ENCODE results near the gene DNM3.
"Not testable (repeated sequence)": the region's sequence is repeated elsewhere in the genome, so short reads cannot be mapped to it uniquely, and the experiment has no call there.

The DNM3 gene

GRCh38 chr1:172024944-172025738 lies 183.8 kb downstream of the DNM3 start:
- DNase-seq (ENCODE audit: low read depth) = not testable (repeated sequence)

GRCh38 chr1:172040466-172040865 lies 199.2 kb downstream of the DNM3 start:
- DNase-seq (ENCODE audit: low read depth) = no peak

- DNase-seq (ENCODE audit: low read depth) = no peak
Measured at GRCh38 chr1:172041102-172041501, 199.8 kb downstream of the DNM3 start.

- no peak for DNase-seq (ENCODE audit: low read depth)
Measured at GRCh38 chr1:172041742-172042141, 200.4 kb downstream of the DNM3 start.

GRCh38 chr1:172043900-172044299 lies 202.6 kb downstream of the DNM3 start:
- DNase-seq (ENCODE audit: low read depth) = no peak

- DNase-seq (ENCODE audit: low read depth) = no peak
Measured at GRCh38 chr1:172051898-172052297, 210.6 kb downstream of the DNM3 start.

GRCh38 chr1:172054172-172054571 lies 212.9 kb downstream of the DNM3 start:
- no peak for DNase-seq (ENCODE audit: low read depth)

GRCh38 chr1:172055816-172056419 lies 214.6 kb downstream of the DNM3 start:
- not testable (repeated sequence) for DNase-seq (ENCODE audit: low read depth)

GRCh38 chr1:172068334-172068733 lies 227.0 kb downstream of the DNM3 start:
- DNase-seq (ENCODE audit: low read depth) = no peak

- DNase-seq (ENCODE audit: low read depth) = no peak
Measured at GRCh38 chr1:172069051-172069450, 227.8 kb downstream of the DNM3 start.

- no peak for DNase-seq (ENCODE audit: low read depth)
Measured at GRCh38 chr1:172069534-172069933, 228.2 kb downstream of the DNM3 start.

GRCh38 chr1:172070055-172070454 lies 228.8 kb downstream of the DNM3 start:
- DNase-seq (ENCODE audit: low read depth) = no peak

GRCh38 chr1:172071746-172072145 lies 230.4 kb downstream of the DNM3 start:
- DNase-seq (ENCODE audit: low read depth) = no peak

GRCh38 chr1:172079859-172080258 lies 238.6 kb downstream of the DNM3 start:
- DNase-seq (ENCODE audit: low read depth) = not testable (repeated sequence)

GRCh38 chr1:172083191-172083590 lies 241.9 kb downstream of the DNM3 start:
- DNase-seq (ENCODE audit: low read depth) = no peak

GRCh38 chr1:172084876-172085275 lies 243.6 kb downstream of the DNM3 start:
- no peak for DNase-seq (ENCODE audit: low read depth)

- no peak for DNase-seq (ENCODE audit: low read depth)
Measured at GRCh38 chr1:172085317-172085716, 244.0 kb downstream of the DNM3 start.

GRCh38 chr1:172086137-172086536 lies 244.8 kb downstream of the DNM3 start:
- DNase-seq (ENCODE audit: low read depth) = no peak

GRCh38 chr1:172088256-172088655 lies 247.0 kb downstream of the DNM3 start:
- no peak for DNase-seq (ENCODE audit: low read depth)

- DNase-seq (ENCODE audit: low read depth) = peak; percentile 35
Measured at GRCh38 chr1:172089768-172090510, 248.6 kb downstream of the DNM3 start.

GRCh38 chr1:172090511-172090817 lies 249.2 kb downstream of the DNM3 start:
- DNase-seq (ENCODE audit: low read depth) = no peak

- DNase-seq (ENCODE audit: low read depth) = no peak
Measured at GRCh38 chr1:172095846-172096245, 254.5 kb downstream of the DNM3 start.

- DNase-seq (ENCODE audit: low read depth) = no peak
Measured at GRCh38 chr1:172105230-172105629, 263.9 kb downstream of the DNM3 start.
